A549 (cell line): ENCODE results near the gene EHD2. TPM values are rescaled to one million over a fixed set of nuclear protein-coding genes. Genes with fewer than 3 reads are reported as not detected.

Source experiments
- ATAC-seq, 2 experiments: fragments of 200-7000 bp in 1 of 2; fragments of >200 bp in 1 of 2; cut with Nextera tagmentation in 1 of 2; cut with Tn5 transposase in 1 of 2; 3 replicates each; pipeline versions ENCODE4 v1.8.0 to v1.9.1; 2018 to 2020; ENCODE audit warnings: mild to moderate bottlenecking in 1 of 2, moderate library complexity in 1 of 2
- CTCF ChIA-PET: fragments of 300-600 bp; sonication (Branson Sonifier 250); formaldehyde crosslinking; extraction: SDS; loops from one replicate; lab custom pipeline; 2021; ENCODE audit warnings: antibody characterized with exemption, inconsistent platforms; lab: Yijun Ruan, JAX
- POLR2A ChIA-PET: fragments of 350-600 bp; formaldehyde crosslinking; extraction: SDS; loops from one replicate; lab custom pipeline; 2021; ENCODE audit warnings: antibody characterized with exemption, inconsistent platforms; lab: Yijun Ruan, JAX
- DNase-seq, 2 experiments: peaks; one replicate each; pipeline versions ENCODE4 v3.0.0 to v3.0.0-alpha.2; 2011 to 2016; ENCODE audit warnings: low read depth in 1 of 2, low spot score in 1 of 2
- FAIRE-seq: peaks from 2 replicates; lab custom pipeline; 2011; peaks lifted over from hg19 to GRCh38; lab: Jason Lieb, UNC
- H3K27ac ChIP-seq, 2 experiments: fragments of >200 bp; sonication (Bioruptor Twin); formaldehyde crosslinking; 3 replicates each; pipeline ENCODE4 v1.5.1; 2016 to 2017
- H3K4me1 ChIP-seq: fragments of >200 bp; sonication (Bioruptor Twin); formaldehyde crosslinking; 3 replicates; pipeline ENCODE4 v1.6.1; 2016
- H3K4me2 ChIP-seq: fragments of >200 bp; sonication (Bioruptor Twin); formaldehyde crosslinking; 3 replicates; pipeline ENCODE4 v1.6.1; 2016
- H3K4me3 ChIP-seq: fragments of >200 bp; sonication (Bioruptor Twin); formaldehyde crosslinking; 3 replicates; pipeline ENCODE4 v1.5.1; 2016
- H3K9me3 ChIP-seq: fragments of >200 bp; sonication (Bioruptor Twin); formaldehyde crosslinking; 3 replicates; pipeline ENCODE4 v1.6.1; 2016
- BHLHE40 ChIP-seq: IDR thresholded peaks from 2 replicates; pipeline ENCODE4 v1.6.1; 2012; ENCODE audit warnings: low read depth, low read length, inconsistent platforms
- CEBPB ChIP-seq, 2 experiments: fragments of >200 bp in 1 of 2; sonication (Bioruptor Twin) in 1 of 2; formaldehyde crosslinking in 1 of 2; IDR thresholded peaks; 2 replicates each; pipeline ENCODE4 v1.6.1; 2012 to 2016
- CHD2 ChIP-seq: fragments of 150-350 bp; IDR thresholded peaks from 2 replicates; pipeline ENCODE4 v1.6.1; 2014; ENCODE audit warnings: low read length; ENCODE audit not compliant: partially characterized antibody
- EHF ChIP-seq: fragments of 250-450 bp; sonication (Bioruptor Pico); IDR thresholded peaks from 2 replicates; pipeline ENCODE4 v1.5.0; 2020; ENCODE audit warnings: mild to moderate bottlenecking
- FOSB ChIP-seq: fragments of 250-450 bp; sonication (Bioruptor Pico); IDR thresholded peaks from 2 replicates; pipeline ENCODE4 v1.5.0; 2020; ENCODE audit warnings: mild to moderate bottlenecking, moderate library complexity
- FOSL2 ChIP-seq, 2 experiments: fragments of 450-650 bp in 1 of 2; fragments of >200 bp in 1 of 2; sonication (Bioruptor Twin) in 1 of 2; formaldehyde crosslinking; IDR thresholded peaks; 2 replicates each; pipeline versions ENCODE4 v1.5.0 to v1.6.1; 2016 to 2020; ENCODE audit warnings: mild to moderate bottlenecking in 1 of 2, moderate library complexity in 1 of 2
- HMGXB4 ChIP-seq: fragments of 250-450 bp; sonication (Bioruptor Pico); IDR thresholded peaks from 2 replicates; pipeline ENCODE4 v1.5.0; 2021; ENCODE audit warnings: mild to moderate bottlenecking, moderate library complexity, borderline replicate concordance
- HOXB13 ChIP-seq: fragments of 250-450 bp; sonication (Bioruptor Pico); IDR thresholded peaks from 2 replicates; pipeline ENCODE4 v1.5.0; 2020; ENCODE audit warnings: low read depth, mild to moderate bottlenecking, moderate library complexity
- JUN ChIP-seq, 2 experiments: fragments of >200 bp; sonication (Bioruptor Twin); formaldehyde crosslinking; IDR thresholded peaks; 2 replicates in 1 of 2; 3 replicates in 1 of 2; pipeline ENCODE4 v1.6.1; 2016 to 2017
- MAFK ChIP-seq: fragments of 450-650 bp; IDR thresholded peaks from 2 replicates; pipeline ENCODE4 v1.6.1; 2014; ENCODE audit not compliant: partially characterized antibody
- PBX3 ChIP-seq: IDR thresholded peaks from 2 replicates; pipeline ENCODE4 v1.6.1; 2012
- POLR2A ChIP-seq: IDR thresholded peaks from 2 replicates; pipeline ENCODE4 v1.6.1; 2012; ENCODE audit warnings: mild to moderate bottlenecking, low read length
- POLR2AphosphoS2 ChIP-seq: conservative IDR thresholded peaks from 2 replicates; pipeline ENCODE4 v1.6.1; 2012; ENCODE audit warnings: low read length, improper control_type of control experiment, inconsistent platforms
- RCOR1 ChIP-seq: fragments of 150-350 bp; IDR thresholded peaks from 2 replicates; pipeline ENCODE4 v1.6.1; 2014; ENCODE audit warnings: antibody characterized with exemption, low read length, low read depth
- RFX5 ChIP-seq: fragments of 450-650 bp; IDR thresholded peaks from 2 replicates; pipeline ENCODE4 v1.7.1; 2014; ENCODE audit warnings: antibody characterized with exemption, mild to moderate bottlenecking, moderate library complexity
- TFCP2L1 ChIP-seq: fragments of 250-450 bp; sonication (Bioruptor Pico); IDR thresholded peaks from 2 replicates; pipeline ENCODE4 v1.5.0; 2021; ENCODE audit warnings: mild to moderate bottlenecking
- TP53 ChIP-seq: fragments of 250-450 bp; sonication (Bioruptor Pico); IDR thresholded peaks from 2 replicates; pipeline ENCODE4 v1.5.0; 2021; ENCODE audit warnings: mild to moderate bottlenecking, moderate library complexity
- ZFP36 ChIP-seq: fragments of 450-650 bp; IDR thresholded peaks from 2 replicates; pipeline ENCODE4 v1.6.1; 2014; ENCODE audit warnings: borderline replicate concordance; ENCODE audit not compliant: partially characterized antibody
- ZSCAN20 ChIP-seq: fragments of 250-450 bp; sonication (Bioruptor Pico); IDR thresholded peaks from 2 replicates; pipeline ENCODE4 v1.8.0; 2022; ENCODE audit warnings: mild to moderate bottlenecking, moderate library complexity
- WGBS: methylation state at CpG from one replicate; pipeline ENCODE4 v1.1.6; 2017; ENCODE audit errors: missing lambda C conversion rate; 5-methylcytosine and 5-hydroxymethylcytosine counted together
- polyA plus RNA-seq, 4 experiments: library from polyadenylated mRNA; depleted of rRNA in 3 of 4; stranded (reverse); fragments of >200 nt; fragmentation: RNase III in 1 of 4; extraction: RNeasy Plus Mini Kit Qiagen cat#74134 plus additional on column Dnase treatment in 1 of 4; gene quantifications; 2 replicates in 3 of 4; 3 replicates in 1 of 4; pipeline ENCODE4 v1.2.3, GENCODE V29; 2011 to 2017
- TF ChIP-seq, protein P1 (sequence below): fragments of 150-350 bp; IDR thresholded peaks from 2 replicates; pipeline ENCODE4 v1.6.1; 2014; ENCODE audit warnings: low read depth, mild to moderate bottlenecking, low read length
- TF ChIP-seq, protein P2 (sequence below): IDR thresholded peaks from 2 replicates; pipeline ENCODE4 v1.6.1; 2012
- TF ChIP-seq, protein P3 (sequence below): IDR thresholded peaks from 2 replicates; pipeline ENCODE4 v1.6.1; 2012; ENCODE audit warnings: low read depth, borderline replicate concordance

The EHD2 gene
- polyA plus RNA-seq, 2 of the 4 experiments (the other 2 are of a cell fraction) = 32.3 to 105 TPM

GRCh38 chr19:47754206-47755064, 41.2 kb downstream of the EHD2 start:
- Histone ChIP-seq H3K4me1 (no peaks in the 10 kb centered on the region; the same call in 2 of the 3 replicates), H3K27ac (no peak overlapping the region), H3K9me3 (no peaks in the 10 kb centered on the region), H3K4me2 (no peak overlapping the region), H3K4me3 (no peak overlapping the region)
- CTCF ChIA-PET = interaction anchor here (0.9 to 42.0 kb wide), 6 partner anchors 11 to 318 kb away, joined by 3 to 1389 read pairs (median 10); partner anchors contain the start of gene EHD2
- FAIRE-seq = no peak
- no peak for TF ChIP-seq POLR2A
- no peak for TF ChIP-seq RCOR1
- TF ChIP-seq HOXB13 = no peak
- no peak for TF ChIP-seq FOSB (CRISPR knock-in tag)
- TF ChIP-seq RFX5 = no peak
- TF ChIP-seq CHD2 = no peak
- peak; percentile 3 to 4; a peak in 3 of 6 replicates for ATAC-seq
- 94% methylated on average over 34 of the region's 37 CpGs for WGBS
- no peak for DNase-seq
- POLR2A ChIA-PET = interaction anchor here (1.3 kb wide), 1 partner anchor 10 kb away, joined by 3 read pairs; no protein-coding TSS in a partner anchor

GRCh38 chr19:47755065-47755761, 42.0 kb downstream of the EHD2 start:
- WGBS = 94% methylated on average over 33 of the region's 36 CpGs
- CTCF ChIA-PET = interaction anchor here (0.8 to 42.0 kb wide), 7 partner anchors 10 to 319 kb away, joined by 3 to 1389 read pairs (median 16); partner anchors contain the start of genes EHD2 and KPTN

DNA sequence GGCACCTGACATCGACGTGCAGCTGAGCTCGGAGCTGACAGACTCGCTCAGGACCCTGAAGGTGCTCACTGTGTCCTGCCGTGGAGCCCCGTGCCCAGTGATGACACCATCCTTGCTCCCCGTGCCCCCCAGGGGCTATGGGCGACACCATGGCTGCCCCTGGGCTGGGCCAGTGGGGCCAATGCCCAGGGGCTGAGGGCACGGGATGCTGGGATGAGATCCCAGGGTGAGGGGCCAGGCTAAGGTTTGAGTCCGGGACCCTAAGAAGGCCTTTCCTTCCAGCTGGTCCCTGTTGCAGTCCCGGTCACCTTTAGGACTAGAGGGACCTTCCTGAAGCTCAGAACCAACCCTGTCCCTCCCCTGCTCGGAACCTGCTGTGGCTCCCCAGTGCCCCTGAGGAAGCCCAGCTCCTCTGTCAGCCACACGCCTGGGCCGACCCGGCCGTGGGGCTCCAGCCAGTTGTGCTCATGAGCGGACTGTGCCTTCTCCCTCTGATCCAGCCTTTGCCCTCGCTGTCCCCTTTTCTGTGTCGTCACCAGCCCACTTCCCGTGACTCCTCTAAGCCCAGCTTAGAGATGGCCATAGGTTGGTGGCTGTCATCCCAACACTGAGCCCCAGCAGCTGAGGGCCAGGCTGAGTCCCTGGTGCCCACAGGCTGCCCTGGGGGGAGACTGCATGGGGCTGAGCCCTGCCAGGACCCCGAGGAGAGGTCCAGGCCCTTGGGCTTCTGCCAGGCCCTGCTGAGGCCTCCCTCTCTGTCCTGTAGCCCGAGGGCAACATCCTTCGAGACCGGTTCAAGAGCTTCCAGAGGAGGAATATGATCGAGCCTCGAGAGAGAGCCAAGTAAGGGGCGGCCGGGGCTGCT, 42.8 kb downstream of the EHD2 start:
- POLR2A ChIA-PET = interaction anchor here (0.5 to 1.3 kb wide), 4 partner anchors 8 to 341 kb away, joined by 3 to 4 read pairs (median 3); partner anchors contain the start of gene NOP53
- no peak overlapping the region for H3K4me3 ChIP-seq
- TF ChIP-seq, protein P1, sequence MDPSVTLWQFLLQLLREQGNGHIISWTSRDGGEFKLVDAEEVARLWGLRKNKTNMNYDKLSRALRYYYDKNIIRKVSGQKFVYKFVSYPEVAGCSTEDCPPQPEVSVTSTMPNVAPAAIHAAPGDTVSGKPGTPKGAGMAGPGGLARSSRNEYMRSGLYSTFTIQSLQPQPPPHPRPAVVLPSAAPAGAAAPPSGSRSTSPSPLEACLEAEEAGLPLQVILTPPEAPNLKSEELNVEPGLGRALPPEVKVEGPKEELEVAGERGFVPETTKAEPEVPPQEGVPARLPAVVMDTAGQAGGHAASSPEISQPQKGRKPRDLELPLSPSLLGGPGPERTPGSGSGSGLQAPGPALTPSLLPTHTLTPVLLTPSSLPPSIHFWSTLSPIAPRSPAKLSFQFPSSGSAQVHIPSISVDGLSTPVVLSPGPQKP = no peak
- no peak for TF ChIP-seq FOSL2 (IDR thresholded peaks at IDR 0.05)
- no peak for TF ChIP-seq FOSL2 (CRISPR knock-in tag; IDR thresholded peaks at IDR 0.05)
- TF ChIP-seq POLR2AphosphoS2 = 0 out of 2 replicates have a peak, but pooled peaks have one; percentile 45
- no peak for TF ChIP-seq JUN (IDR thresholded peaks at IDR 0.05)
- TF ChIP-seq, protein P2, sequence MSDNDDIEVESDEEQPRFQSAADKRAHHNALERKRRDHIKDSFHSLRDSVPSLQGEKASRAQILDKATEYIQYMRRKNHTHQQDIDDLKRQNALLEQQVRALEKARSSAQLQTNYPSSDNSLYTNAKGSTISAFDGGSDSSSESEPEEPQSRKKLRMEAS = no peak
- TF ChIP-seq ZFP36 = peak; percentile 46
- no peak for TF ChIP-seq EHF (CRISPR knock-in tag)
- TF ChIP-seq TP53 (CRISPR knock-in tag) = no peak
- TF ChIP-seq PBX3 = no peak
- TF ChIP-seq MAFK = no peak
- no peak for TF ChIP-seq BHLHE40
- no peak for TF ChIP-seq HMGXB4 (CRISPR knock-in tag)
- no peak for TF ChIP-seq TFCP2L1 (CRISPR knock-in tag)
- TF ChIP-seq ZSCAN20 (CRISPR knock-in tag) = no peak
- DNase-seq (no peak), ATAC-seq (peak in 1 of 2 experiments; percentile 1; a peak in 1 of 6 replicates), FAIRE-seq (no peak)
- H3K9me3 ChIP-seq = no peaks in the 10 kb centered on the region
- no peak overlapping the region for H3K4me2 ChIP-seq
- no peaks in the 10 kb centered on the region; the same call in 2 of the 3 replicates for H3K4me1 ChIP-seq
- whole genome bisulfite sequencing = 91% methylated on average over 27 of the region's 28 CpGs
- H3K27ac ChIP-seq = no peak overlapping the region
- CTCF ChIA-PET = interaction anchor here (0.8 to 42.0 kb wide), 9 partner anchors 8 to 319 kb away, joined by 3 to 1389 read pairs (median 5); partner anchors contain the start of genes EHD2 and KPTN

More at GRCh38 chr19:47755065-47755761, 42.0 kb downstream of the EHD2 start:
- H3K4me3 ChIP-seq = no peak overlapping the region
- FAIRE-seq (no peak), ATAC-seq (0 out of 6 replicates have a peak, but pooled peaks of 1 of the 2 experiments have one; percentile 3), DNase-seq (no peak)
- POLR2A ChIA-PET = interaction anchor here (0.6 to 1.3 kb wide), 3 partner anchors 9 to 86 kb away, joined by 3 to 4 read pairs (median 3); partner anchors contain the start of gene NOP53
- H3K9me3 ChIP-seq = no peaks in the 10 kb centered on the region
- H3K4me2 ChIP-seq = no peak overlapping the region
- H3K27ac ChIP-seq = no peak overlapping the region
- TF ChIP-seq, protein P3, sequence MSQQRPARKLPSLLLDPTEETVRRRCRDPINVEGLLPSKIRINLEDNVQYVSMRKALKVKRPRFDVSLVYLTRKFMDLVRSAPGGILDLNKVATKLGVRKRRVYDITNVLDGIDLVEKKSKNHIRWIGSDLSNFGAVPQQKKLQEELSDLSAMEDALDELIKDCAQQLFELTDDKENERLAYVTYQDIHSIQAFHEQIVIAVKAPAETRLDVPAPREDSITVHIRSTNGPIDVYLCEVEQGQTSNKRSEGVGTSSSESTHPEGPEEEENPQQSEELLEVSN = no peak
- no peak for TF ChIP-seq POLR2A
- no peak for TF ChIP-seq CEBPB (IDR thresholded peaks at IDR 0.05)
- H3K4me1 ChIP-seq = no peaks in the 10 kb centered on the region; the same call in 2 of the 3 replicates
